Measurements from ENCODE around the gene WDTC1. TPM values are rescaled to one million over a fixed set of nuclear protein-coding genes. Genes with fewer than 3 reads are reported as not detected.
"Not testable (repeated sequence)": the region's sequence is repeated elsewhere in the genome, so short reads cannot be mapped to it uniquely, and the experiment has no call there.

The WDTC1 gene, protein sequence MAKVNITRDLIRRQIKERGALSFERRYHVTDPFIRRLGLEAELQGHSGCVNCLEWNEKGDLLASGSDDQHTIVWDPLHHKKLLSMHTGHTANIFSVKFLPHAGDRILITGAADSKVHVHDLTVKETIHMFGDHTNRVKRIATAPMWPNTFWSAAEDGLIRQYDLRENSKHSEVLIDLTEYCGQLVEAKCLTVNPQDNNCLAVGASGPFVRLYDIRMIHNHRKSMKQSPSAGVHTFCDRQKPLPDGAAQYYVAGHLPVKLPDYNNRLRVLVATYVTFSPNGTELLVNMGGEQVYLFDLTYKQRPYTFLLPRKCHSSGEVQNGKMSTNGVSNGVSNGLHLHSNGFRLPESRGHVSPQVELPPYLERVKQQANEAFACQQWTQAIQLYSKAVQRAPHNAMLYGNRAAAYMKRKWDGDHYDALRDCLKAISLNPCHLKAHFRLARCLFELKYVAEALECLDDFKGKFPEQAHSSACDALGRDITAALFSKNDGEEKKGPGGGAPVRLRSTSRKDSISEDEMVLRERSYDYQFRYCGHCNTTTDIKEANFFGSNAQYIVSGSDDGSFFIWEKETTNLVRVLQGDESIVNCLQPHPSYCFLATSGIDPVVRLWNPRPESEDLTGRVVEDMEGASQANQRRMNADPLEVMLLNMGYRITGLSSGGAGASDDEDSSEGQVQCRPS
- 22.3 and 22.4 TPM in 2 replicates for total RNA-seq

DNA sequence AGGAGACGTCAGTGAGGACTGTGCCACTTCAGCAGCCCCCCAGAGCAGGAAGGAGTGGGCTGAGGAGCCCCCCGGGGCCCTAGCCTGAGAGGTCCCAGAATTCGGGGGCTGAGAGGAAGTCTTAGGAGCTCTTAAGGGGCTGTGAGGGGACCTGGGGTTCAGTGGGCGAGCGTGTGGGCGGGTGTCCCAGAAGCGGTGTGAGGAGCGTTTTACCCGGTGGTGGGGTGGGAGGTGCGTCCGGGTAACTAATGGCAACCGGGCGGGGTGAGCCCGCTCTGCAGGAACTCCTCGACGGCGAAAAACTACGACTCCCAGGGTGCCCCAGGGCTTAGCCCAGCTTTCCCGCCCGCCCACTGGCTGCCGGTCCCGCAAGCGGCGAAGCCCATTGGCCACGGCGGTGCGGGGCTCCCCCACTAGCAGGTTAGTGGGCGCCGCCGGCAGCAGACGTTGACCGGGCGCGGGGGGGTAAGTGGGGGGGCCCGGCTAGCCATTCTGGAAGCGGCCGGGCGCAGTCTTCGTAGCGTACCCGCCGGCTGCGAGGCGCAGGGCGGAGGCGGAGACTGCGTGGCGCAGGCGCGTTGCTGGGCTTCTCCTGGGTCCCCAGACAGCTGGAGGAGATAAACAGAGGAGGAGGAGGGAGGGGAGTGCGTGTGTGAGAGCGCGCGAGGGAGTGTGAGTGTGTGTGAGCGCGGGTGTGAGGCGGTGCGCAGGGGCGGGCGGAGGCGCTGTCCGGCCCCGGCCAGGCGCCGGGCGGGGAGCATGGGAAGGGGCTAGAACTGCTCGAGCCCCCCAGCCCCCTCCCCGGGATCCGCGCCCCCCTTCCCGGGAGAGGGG is at the start of gene WDTC1:
Gene WDTC1 (plus strand): TSS at position 584 of the 834 bp plus-strand sequence. CDS start 26,423 bp downstream, outside the sequence.
- H3K9me3 Mint-ChIP-seq, result no peaks in the 10 kb centered on the region
- DNase-seq (ENCODE audit: low spot score), result peak; percentile 97
- H3K27me3 Mint-ChIP-seq (ENCODE audit: low read depth), result no peaks in the 10 kb centered on the region
- peaks cover 27% of the 10 kb centered on the region for H3K4me1 Mint-ChIP-seq (ENCODE audit: low read depth)
- intact Hi-C loops (cut with micrococcal nuclease), result loop anchor here (2.0 kb wide), 1 partner anchor 539 kb away; the partner anchor contains the start of gene STX12
- peak within 1 kb of the TSS; percentile 96 for H3K27ac Mint-ChIP-seq
- peaks cover 3% of the 10 kb centered on the region for H3K36me3 Mint-ChIP-seq (ENCODE audit: low read depth)
- H3K4me3 Mint-ChIP-seq (ENCODE audit: low read depth), result peak within 1 kb of the TSS; percentile 98

DNA sequence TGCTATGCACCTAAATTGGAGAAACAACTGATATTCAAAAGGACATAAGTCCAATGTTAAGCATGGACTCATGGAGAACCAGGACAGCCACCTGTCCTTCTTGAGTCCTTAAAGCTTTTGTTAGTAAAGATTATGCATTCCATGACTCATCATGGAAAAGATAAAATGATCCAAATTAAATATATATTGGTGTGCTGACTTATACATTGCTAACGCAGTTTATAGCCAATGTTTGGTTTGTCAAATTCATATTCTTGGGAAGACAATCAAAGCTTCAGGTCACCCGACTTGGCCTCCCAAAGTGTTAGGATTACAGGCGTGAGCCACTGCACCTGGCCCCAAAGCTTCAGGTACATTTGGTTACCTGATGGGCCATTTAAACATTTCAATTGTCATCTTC is 49.8 kb upstream of the WDTC1 start:
- H3K27me3 Mint-ChIP-seq (ENCODE audit: low read depth); intact Hi-C loops (cut with micrococcal nuclease); DNase-seq (ENCODE audit: low spot score); H3K4me1 Mint-ChIP-seq (ENCODE audit: low read depth); H3K27ac Mint-ChIP-seq; H3K36me3 Mint-ChIP-seq (ENCODE audit: low read depth); H3K4me3 Mint-ChIP-seq (ENCODE audit: low read depth): not testable (repeated sequence)
- peaks cover 12% of the 10 kb centered on the region for H3K9me3 Mint-ChIP-seq

DNA sequence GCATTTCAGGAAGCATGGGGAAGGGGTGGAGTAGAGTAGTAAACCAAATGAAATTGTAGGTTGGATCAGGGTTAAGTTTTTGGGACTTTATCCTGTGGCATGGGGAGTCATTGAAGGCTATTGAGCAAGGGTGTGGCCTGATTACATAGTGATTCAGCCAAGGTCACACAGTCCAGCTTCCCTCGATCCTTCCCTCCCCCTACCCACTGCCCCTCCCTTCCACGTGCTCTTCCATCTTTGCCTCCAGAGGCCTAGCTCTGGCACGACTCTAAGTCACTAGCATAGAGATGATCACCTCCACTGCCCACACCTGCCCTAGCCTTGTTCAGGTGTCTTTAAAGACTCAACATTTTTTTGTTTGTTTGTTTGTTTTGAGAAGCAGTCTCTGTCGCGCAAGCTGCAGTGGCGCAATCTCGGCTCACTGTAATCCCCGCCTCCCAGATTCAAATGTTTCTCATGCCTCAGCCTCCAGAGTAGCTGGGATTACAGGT is 42.3 kb upstream of the WDTC1 start:
- Mint-ChIP-seq H3K36me3 (ENCODE audit: low read depth) (no peaks in the 10 kb centered on the region), H3K27me3 (ENCODE audit: low read depth) (peaks cover 8% of the 10 kb centered on the region), H3K9me3 (no peaks in the 10 kb centered on the region), H3K27ac (no peak overlapping the region), H3K4me3 (ENCODE audit: low read depth) (no peak overlapping the region), H3K4me1 (ENCODE audit: low read depth) (no peaks in the 10 kb centered on the region)
- no peak for DNase-seq (ENCODE audit: low spot score)
- intact Hi-C loops (cut with micrococcal nuclease), result no loop called here

DNA sequence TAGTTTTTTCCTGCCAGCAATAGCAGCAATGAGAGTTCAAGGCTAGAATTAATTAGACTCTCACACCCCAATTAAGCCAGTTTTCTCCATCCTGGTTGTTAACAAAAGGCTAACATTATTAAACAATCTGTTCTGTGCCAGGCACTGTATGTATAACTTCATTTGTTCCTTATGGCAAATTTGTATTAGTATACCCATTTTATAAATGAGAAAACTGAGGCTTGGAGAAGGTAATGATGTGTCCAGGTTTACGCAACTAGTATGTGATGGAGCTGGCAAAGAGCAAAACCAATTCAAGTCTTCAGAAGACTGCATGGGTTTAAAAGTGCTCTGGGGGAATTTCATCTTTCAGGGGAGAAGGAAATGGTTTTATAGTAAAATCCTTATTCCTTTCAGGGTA is 41.2 kb upstream of the WDTC1 start:
- Mint-ChIP-seq H3K27ac (no peak overlapping the region), H3K4me3 (ENCODE audit: low read depth) (no peak overlapping the region), H3K27me3 (ENCODE audit: low read depth) (peaks cover 8% of the 10 kb centered on the region), H3K36me3 (ENCODE audit: low read depth) (no peaks in the 10 kb centered on the region), H3K4me1 (ENCODE audit: low read depth) (peaks cover 2% of the 10 kb centered on the region), H3K9me3 (no peaks in the 10 kb centered on the region)
- intact Hi-C loops (cut with micrococcal nuclease), result no loop called here
- no peak for DNase-seq (ENCODE audit: low spot score)

DNA sequence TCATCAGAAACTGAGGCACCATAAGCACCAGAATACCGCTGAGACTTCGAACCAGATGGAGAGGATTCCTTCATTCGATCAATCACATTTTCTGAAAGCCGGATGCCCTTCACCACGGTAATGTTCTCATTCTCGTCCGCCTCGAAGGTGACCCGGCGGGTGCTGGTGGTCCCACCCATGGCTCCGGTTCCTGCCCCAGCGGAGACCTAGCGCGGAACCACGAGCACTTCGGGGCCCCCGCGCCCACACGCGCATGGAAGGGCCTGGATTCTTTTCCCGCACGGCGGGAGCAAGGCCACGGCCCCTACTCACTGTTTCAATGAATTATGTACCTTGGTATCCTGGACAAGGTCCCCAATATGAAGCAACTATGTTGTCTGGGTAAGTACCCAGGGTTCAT is 33.1 kb upstream of the WDTC1 start:
- DNase-seq (ENCODE audit: low spot score), result no peak
- H3K4me1 Mint-ChIP-seq (ENCODE audit: low read depth), result peaks cover 2% of the 10 kb centered on the region
- intact Hi-C loops (cut with micrococcal nuclease), result no loop called here
- H3K4me3 Mint-ChIP-seq (ENCODE audit: low read depth), result no peak overlapping the region
- peaks cover 3% of the 10 kb centered on the region for H3K27me3 Mint-ChIP-seq (ENCODE audit: low read depth)
- H3K9me3 Mint-ChIP-seq, result no peaks in the 10 kb centered on the region
- H3K27ac Mint-ChIP-seq, result no peak overlapping the region
- H3K36me3 Mint-ChIP-seq (ENCODE audit: low read depth), result no peaks in the 10 kb centered on the region

DNA sequence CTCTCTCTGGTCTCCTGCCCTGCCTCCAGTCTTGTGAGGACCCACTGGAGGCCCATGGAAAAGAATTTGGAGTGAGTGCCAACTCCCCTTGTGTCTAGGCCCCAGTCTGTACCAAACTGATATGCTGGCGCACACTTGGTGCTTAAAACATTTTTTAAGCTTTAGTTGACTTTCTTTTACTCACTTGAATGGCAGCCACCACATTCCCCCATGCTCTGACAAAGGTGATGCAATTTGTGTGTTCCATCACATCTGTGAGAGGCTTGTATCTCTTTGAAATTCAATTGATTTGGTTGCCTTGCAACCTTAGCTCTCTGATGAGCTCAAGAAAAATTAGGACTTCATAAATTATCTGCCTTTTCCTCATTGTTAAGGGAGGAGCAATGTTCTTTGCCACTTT is 30.5 kb upstream of the WDTC1 start:
- H3K4me1 Mint-ChIP-seq (ENCODE audit: low read depth), result no peaks in the 10 kb centered on the region
- intact Hi-C loops (cut with micrococcal nuclease), result no loop called here
- H3K36me3 Mint-ChIP-seq (ENCODE audit: low read depth), result no peaks in the 10 kb centered on the region
- peaks cover 3% of the 10 kb centered on the region for H3K27me3 Mint-ChIP-seq (ENCODE audit: low read depth)
- H3K9me3 Mint-ChIP-seq, result no peaks in the 10 kb centered on the region
- no peak overlapping the region for H3K4me3 Mint-ChIP-seq (ENCODE audit: low read depth)
- no peak for DNase-seq (ENCODE audit: low spot score)
- no peak overlapping the region for H3K27ac Mint-ChIP-seq

DNA sequence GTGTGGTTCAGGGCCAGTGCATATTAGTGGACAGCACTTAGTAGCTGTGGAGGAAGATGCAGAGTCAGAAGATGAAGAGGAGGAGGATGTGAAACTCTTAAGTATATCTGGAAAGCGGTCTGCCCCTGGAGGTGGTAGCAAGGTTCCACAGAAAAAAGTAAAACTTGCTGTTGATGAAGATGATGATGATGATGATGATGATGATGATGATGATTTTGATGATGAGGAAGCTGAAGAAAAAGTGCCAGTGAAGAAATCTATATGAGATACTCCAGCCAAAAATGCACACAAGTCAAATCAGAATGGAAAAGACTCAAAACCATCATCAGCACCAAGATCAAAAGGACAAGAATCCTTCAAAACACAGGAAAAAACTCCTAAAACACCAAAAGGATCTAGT is 27.2 kb upstream of the WDTC1 start:
- H3K27me3 Mint-ChIP-seq (ENCODE audit: low read depth); H3K9me3 Mint-ChIP-seq; DNase-seq (ENCODE audit: low spot score); intact Hi-C loops (cut with micrococcal nuclease); H3K4me1 Mint-ChIP-seq (ENCODE audit: low read depth); H3K27ac Mint-ChIP-seq; H3K36me3 Mint-ChIP-seq (ENCODE audit: low read depth); H3K4me3 Mint-ChIP-seq (ENCODE audit: low read depth): not testable (repeated sequence)

DNA sequence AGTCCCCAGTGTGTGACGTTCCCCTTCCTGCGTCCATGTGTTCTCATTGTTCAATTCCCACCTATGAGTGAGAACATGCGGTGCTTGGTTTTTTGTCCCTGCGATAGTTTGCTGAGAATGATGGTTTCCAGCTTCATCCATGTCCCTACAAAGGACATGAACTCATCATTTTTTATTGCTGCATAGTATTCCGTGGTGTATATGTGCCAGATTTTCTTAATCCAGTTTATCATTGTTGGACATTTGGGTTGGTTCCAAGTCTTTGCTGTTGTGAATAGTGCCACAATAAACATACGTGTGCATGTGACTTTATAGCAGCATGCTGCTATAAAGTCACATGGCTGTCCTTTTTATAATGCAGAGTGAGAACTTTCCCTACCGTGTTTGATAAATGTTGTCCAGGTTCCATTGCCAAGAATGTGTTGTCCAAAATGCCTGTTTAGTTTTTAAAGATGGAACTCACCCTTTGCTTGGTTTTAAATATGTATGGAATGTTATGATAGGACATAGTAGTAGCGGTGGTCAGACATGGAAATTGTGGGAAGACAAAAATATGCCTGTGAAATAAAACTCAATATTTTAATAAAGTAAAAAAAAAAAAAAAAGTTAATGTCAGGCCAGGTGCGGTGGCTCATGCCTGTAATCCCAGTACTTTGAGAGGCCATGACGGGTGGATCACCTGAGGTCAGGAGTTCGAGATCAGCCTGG is 26.1 kb upstream of the WDTC1 start:
- H3K27ac Mint-ChIP-seq; DNase-seq (ENCODE audit: low spot score); H3K4me3 Mint-ChIP-seq (ENCODE audit: low read depth); H3K27me3 Mint-ChIP-seq (ENCODE audit: low read depth); H3K9me3 Mint-ChIP-seq; H3K4me1 Mint-ChIP-seq (ENCODE audit: low read depth); H3K36me3 Mint-ChIP-seq (ENCODE audit: low read depth); intact Hi-C loops (cut with micrococcal nuclease): not testable (repeated sequence)

DNA sequence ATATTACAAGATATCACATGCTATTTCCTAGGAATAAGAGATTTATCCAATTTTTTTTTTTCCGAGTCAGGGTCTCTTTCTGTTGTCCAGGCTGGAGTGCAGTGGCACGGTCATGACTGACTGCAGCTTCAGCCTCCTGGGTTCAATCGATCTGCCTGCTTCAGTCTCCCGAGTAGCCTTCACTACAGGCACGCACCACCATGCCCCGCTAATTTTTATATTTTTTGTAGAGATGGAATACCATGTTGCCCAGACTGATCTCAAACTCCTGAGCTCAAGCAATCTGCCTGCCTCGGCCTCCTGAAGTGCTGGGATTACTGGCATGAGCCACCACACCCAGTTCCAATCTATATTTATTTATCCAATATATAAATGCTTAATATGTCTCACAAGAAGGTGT is 18.0 kb upstream of the WDTC1 start:
- H3K9me3 Mint-ChIP-seq, result no peaks in the 10 kb centered on the region
- H3K4me1 Mint-ChIP-seq (ENCODE audit: low read depth), result no peaks in the 10 kb centered on the region
- no peak overlapping the region for H3K27ac Mint-ChIP-seq
- intact Hi-C loops (cut with micrococcal nuclease), result no loop called here
- H3K27me3 Mint-ChIP-seq (ENCODE audit: low read depth), result peaks cover 8% of the 10 kb centered on the region
- H3K4me3 Mint-ChIP-seq (ENCODE audit: low read depth), result no peak overlapping the region
- H3K36me3 Mint-ChIP-seq (ENCODE audit: low read depth), result no peaks in the 10 kb centered on the region
- DNase-seq (ENCODE audit: low spot score), result no peak

DNA sequence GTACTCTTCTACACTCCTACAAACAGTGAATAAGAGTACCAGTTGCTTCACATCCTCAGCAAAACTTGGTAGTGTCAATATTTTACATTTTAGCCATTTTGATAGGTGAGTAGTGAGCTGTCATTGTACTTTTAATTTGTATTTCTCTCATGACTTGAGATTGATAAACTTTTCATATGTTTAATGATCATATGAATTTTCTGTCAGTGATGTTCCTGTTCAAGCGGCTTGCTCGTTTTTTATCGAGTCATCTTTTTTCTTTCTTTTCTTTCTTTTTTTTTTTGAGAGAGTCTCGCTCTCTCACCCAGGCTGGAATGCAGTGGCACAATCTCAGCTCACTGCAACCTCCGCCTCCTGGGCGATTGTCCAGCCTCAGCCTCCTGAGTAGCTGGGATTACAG is 17.0 kb upstream of the WDTC1 start:
- Mint-ChIP-seq H3K4me1 (ENCODE audit: low read depth) (no peaks in the 10 kb centered on the region), H3K4me3 (ENCODE audit: low read depth) (no peak overlapping the region), H3K27me3 (ENCODE audit: low read depth) (peaks cover 5% of the 10 kb centered on the region), H3K27ac (no peak overlapping the region), H3K36me3 (ENCODE audit: low read depth) (no peaks in the 10 kb centered on the region), H3K9me3 (no peaks in the 10 kb centered on the region)
- no peak for DNase-seq (ENCODE audit: low spot score)
- intact Hi-C loops (cut with micrococcal nuclease), result no loop called here

DNA sequence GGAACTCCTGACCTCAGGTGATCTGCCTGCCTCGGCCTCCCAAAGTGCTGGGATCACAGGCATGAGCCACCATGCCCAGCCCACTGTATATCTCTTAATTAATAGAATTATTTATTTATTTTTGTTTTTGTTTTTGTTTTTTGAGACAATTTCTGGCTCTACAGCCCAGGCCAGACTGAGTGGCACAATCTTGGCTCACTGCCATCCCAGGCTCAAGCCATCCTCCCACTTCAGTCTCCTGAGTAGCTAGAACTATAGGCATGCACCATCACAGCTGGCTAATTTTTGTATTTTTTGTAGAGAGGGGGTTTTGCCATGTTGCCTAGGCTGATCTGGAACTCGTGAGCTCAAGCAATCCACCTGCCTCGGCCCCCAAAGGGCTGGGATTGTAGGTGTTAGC is 15.7 kb upstream of the WDTC1 start:
- H3K27ac Mint-ChIP-seq, result no peak overlapping the region
- H3K4me3 Mint-ChIP-seq (ENCODE audit: low read depth), result no peak overlapping the region
- H3K36me3 Mint-ChIP-seq (ENCODE audit: low read depth), result no peaks in the 10 kb centered on the region
- intact Hi-C loops (cut with micrococcal nuclease), result no loop called here
- peaks cover 5% of the 10 kb centered on the region for H3K27me3 Mint-ChIP-seq (ENCODE audit: low read depth)
- no peak for DNase-seq (ENCODE audit: low spot score)
- H3K9me3 Mint-ChIP-seq, result no peaks in the 10 kb centered on the region
- no peaks in the 10 kb centered on the region for H3K4me1 Mint-ChIP-seq (ENCODE audit: low read depth)

DNA sequence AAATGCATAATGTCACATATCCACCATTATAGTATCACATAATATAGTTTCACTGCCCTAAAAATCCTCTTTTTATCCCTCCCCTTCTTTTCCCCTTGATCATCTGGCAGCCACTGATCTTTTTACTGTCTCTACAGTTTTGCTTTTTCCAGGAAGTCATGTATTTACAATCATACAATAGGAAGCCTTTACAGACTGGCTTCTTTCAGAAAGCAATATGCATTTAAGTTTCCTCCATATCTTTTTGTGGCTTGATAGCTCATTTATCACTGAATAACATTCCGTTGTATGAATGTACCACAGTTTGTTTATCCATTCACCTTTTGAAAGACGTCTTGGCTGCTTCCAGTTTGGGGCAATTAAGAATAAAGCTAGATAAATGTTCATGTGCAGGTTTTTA is 14.3 kb upstream of the WDTC1 start:
- H3K36me3 Mint-ChIP-seq (ENCODE audit: low read depth), result no peaks in the 10 kb centered on the region
- no peaks in the 10 kb centered on the region for H3K9me3 Mint-ChIP-seq
- intact Hi-C loops (cut with micrococcal nuclease), result no loop called here
- peaks cover 4% of the 10 kb centered on the region for H3K27me3 Mint-ChIP-seq (ENCODE audit: low read depth)
- DNase-seq (ENCODE audit: low spot score), result no peak
- no peak overlapping the region for H3K27ac Mint-ChIP-seq
- no peaks in the 10 kb centered on the region for H3K4me1 Mint-ChIP-seq (ENCODE audit: low read depth)
- no peak overlapping the region for H3K4me3 Mint-ChIP-seq (ENCODE audit: low read depth)

All from activated T-helper 2 cell treated with anti-CD3 and anti-CD28 coated beads, Interferon-gamma antibody, Interleukin-2, Interleukin-4, amounts not matched to agents 10 μg/mL and 5 μg/mL and 100 μg/mL, durations not matched to agents 14 hours and 24 hours and 36 hours (primary cell).